DOHH2 (cell line): ENCODE data around the gene ZNF365.

Experiments
- EZH2phosphoT487 ChIP-seq: fragments of 200-600 bp; sonication (generic); IDR thresholded peaks from 2 replicates; pipeline ENCODE4 v1.6.1; 2017; ENCODE audit warnings: borderline replicate concordance, mild to moderate bottlenecking, antibody characterized with exemption, low read length, moderate library complexity, mixed read lengths
- TF ChIP-seq, protein P1 (sequence below): fragments of 200-600 bp; sonication (generic); IDR thresholded peaks from one replicate; pipeline ENCODE4 v1.5.1; 2014; ENCODE audit warnings: antibody characterized with exemption, mild to moderate bottlenecking, low read depth, low read length; ENCODE audit not compliant: poor library complexity, severe bottlenecking

DNA sequence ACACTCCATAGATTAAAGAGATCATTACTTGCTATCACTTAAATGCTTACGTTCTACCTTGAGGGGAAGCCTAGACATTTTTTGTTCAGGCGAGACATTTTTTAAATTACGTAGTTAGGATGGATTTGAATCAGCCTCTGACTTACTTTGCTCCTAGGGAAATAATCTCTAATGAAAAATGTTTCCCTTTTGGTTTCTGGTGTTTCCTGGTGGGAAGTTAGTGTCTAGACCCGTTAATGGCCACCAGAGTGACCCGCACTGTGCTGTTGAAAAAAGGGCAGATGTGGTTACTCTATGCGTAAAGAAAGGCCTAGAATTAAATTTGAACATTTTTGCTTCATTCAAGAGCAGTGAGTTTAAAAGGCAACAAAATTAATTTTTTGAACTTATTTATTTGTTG lies 3.8 kb downstream of the ZNF365 start:
- TF ChIP-seq, protein P1, sequence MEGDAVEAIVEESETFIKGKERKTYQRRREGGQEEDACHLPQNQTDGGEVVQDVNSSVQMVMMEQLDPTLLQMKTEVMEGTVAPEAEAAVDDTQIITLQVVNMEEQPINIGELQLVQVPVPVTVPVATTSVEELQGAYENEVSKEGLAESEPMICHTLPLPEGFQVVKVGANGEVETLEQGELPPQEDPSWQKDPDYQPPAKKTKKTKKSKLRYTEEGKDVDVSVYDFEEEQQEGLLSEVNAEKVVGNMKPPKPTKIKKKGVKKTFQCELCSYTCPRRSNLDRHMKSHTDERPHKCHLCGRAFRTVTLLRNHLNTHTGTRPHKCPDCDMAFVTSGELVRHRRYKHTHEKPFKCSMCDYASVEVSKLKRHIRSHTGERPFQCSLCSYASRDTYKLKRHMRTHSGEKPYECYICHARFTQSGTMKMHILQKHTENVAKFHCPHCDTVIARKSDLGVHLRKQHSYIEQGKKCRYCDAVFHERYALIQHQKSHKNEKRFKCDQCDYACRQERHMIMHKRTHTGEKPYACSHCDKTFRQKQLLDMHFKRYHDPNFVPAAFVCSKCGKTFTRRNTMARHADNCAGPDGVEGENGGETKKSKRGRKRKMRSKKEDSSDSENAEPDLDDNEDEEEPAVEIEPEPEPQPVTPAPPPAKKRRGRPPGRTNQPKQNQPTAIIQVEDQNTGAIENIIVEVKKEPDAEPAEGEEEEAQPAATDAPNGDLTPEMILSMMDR, result no peak
- TF ChIP-seq EZH2phosphoT487, result no peak
